ENCODE measurements around the gene CAMK2B.

CAMK2B gene

GRCh38 chr7:44325201-44325671 lies at the start of gene CAMK2B:
Gene CAMK2B, minus strand, starts transcription at chr7:44325594. Its CDS starts 173 bp downstream, at chr7:44325421.
- TF ChIP-seq Cebpa-rat (IDR thresholded peaks at IDR 0.05): no peak

GRCh38 chr7:44374007-44374763 lies 48.8 kb upstream of the CAMK2B start:
- no peak overlapping the region for H3K4me2 ChIP-seq
- no peak overlapping the region for H3K9ac ChIP-seq
- H4K20me1 ChIP-seq: peaks cover 0 to 13% (median 0%) of the 10 kb centered on the region in 11 experiments; a peak in 3 of 22 replicates
- no peaks in the 10 kb centered on the region for H3K27me3 ChIP-seq
- no peak overlapping the region for H3K4me3 ChIP-seq
- H3K9me3 ChIP-seq (replicated peaks in 1 of 11): peaks cover 0 to 8% (median 3%) of the 10 kb centered on the region in 11 experiments; a peak in 8 of 22 replicates
- TF ChIP-seq Cebpa-rat (IDR thresholded peaks at IDR 0.05): no peak
- H3K27ac ChIP-seq: no peak overlapping the region
- H3K4me1 ChIP-seq: no peaks in the 10 kb centered on the region
- no peaks in the 10 kb centered on the region for H3K36me3 ChIP-seq

More at GRCh38 chr7:44325201-44325671, at the start of gene CAMK2B:
- Histone ChIP-seq H3K27ac (no peak within 1 kb of the TSS), H3K4me3 (peak within 1 kb of the TSS in 4 of 10 experiments; percentile 12 to 29 (median 24); a peak in 3 of 20 replicates), H3K9me3 (replicated peaks in 1 of 11) (no peaks in the 10 kb centered on the region), H3K27me3 (peaks cover 51 to 74% (median 65%) of the 10 kb centered on the region in 11 experiments), H3K4me2 (peak within 1 kb of the TSS in 9 of 11 experiments; percentile 18 to 51 (median 43); a peak in 16 of 22 replicates), H3K9ac (no peak within 1 kb of the TSS), H3K4me1 (peaks cover 0 to 10% (median 8%) of the 10 kb centered on the region in 10 experiments; a peak in 11 of 20 replicates), H3K36me3 (no peaks in the 10 kb centered on the region), H4K20me1 (peaks cover 0 to 27% (median 0%) of the 10 kb centered on the region in 11 experiments; a peak in 7 of 22 replicates)

DNA sequence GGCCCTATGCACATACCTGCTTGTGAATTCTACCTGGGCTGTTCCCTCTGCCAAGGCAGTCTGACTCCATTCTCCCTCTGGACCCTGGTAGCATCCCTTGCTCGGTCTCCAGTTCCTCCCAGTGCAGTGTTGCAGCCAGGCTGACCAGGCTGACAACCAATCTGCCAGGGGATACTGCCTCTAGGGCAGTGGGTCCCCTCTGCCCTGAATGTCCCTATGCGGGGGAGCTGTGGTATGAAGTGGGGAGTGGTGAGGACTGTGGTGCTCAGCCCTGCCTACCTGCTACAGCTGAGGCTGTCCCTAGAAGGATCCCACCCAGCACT lies 48.0 kb upstream of the CAMK2B start:
- Histone ChIP-seq H3K27ac (no peak overlapping the region), H3K4me2 (no peak overlapping the region)

DNA sequence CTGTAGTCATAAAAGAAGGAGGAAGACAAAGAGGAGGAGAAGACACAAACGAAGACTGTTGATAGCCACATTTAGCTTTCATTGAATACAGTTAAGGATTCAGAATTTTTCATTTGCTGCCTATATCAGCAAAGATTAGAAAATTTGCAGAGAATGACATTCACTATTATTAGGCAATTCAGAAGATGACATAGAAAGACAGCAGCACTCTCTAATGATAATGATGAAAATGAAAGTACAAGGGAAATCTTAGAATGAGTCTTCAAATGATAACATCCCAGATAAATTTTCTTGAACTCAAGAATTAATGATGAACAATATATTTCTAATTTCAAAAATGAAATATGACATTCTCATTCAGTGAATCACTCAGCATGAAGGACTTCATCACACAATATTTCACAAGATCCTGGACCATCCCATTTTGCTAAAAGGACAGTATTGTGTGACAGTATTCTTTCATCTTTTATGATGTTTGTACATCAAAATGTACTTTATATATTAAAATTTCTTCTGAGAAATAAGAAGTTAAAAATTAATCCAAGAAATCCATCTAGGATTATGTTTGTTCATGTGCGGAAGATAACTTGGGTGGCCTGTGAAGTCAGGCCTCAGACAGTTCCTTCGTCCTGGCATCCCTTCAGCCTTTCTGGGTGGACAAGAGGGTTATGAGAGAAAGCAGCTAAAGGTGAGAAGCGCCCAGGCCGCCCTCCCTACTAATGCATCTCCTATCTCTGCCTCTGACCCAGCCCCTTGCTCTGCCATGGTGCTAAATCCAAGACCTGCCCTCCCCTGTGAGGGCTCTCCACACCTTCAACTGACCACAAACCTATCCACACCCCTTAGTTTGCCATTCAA lies 47.4 kb upstream of the CAMK2B start:
- peaks cover 0 to 17% (median 12%) of the 10 kb centered on the region in 11 experiments; a peak in 15 of 22 replicates for H3K9me3 ChIP-seq (replicated peaks in 1 of 11)
- no peak overlapping the region for H3K4me3 ChIP-seq
- H3K9ac ChIP-seq: no peak overlapping the region
- no peak overlapping the region for H3K27ac ChIP-seq
- H4K20me1 ChIP-seq: peaks cover 0 to 8% (median 0%) of the 10 kb centered on the region in 11 experiments; a peak in 3 of 22 replicates
- no peaks in the 10 kb centered on the region for H3K27me3 ChIP-seq
- no peak overlapping the region for H3K4me2 ChIP-seq
- TF ChIP-seq Cebpa-rat (IDR thresholded peaks at IDR 0.05): no peak
- peaks cover 0 to 5% (median 0%) of the 10 kb centered on the region in 10 experiments; a peak in 5 of 20 replicates for H3K4me1 ChIP-seq
- H3K36me3 ChIP-seq: no peaks in the 10 kb centered on the region

More for the DNA sequence above, 48.0 kb upstream of the CAMK2B start:
- Histone ChIP-seq H4K20me1 (peaks cover 0 to 13% (median 0%) of the 10 kb centered on the region in 11 experiments; a peak in 3 of 22 replicates), H3K9ac (no peak overlapping the region), H3K9me3 (replicated peaks in 1 of 11) (peaks cover 0 to 16% (median 11%) of the 10 kb centered on the region in 11 experiments; a peak in 15 of 22 replicates), H3K36me3 (no peaks in the 10 kb centered on the region), H3K4me1 (no peaks in the 10 kb centered on the region), H3K4me3 (no peak overlapping the region), H3K27me3 (no peaks in the 10 kb centered on the region)
- no peak for TF ChIP-seq Cebpa-rat (IDR thresholded peaks at IDR 0.05)

DNA sequence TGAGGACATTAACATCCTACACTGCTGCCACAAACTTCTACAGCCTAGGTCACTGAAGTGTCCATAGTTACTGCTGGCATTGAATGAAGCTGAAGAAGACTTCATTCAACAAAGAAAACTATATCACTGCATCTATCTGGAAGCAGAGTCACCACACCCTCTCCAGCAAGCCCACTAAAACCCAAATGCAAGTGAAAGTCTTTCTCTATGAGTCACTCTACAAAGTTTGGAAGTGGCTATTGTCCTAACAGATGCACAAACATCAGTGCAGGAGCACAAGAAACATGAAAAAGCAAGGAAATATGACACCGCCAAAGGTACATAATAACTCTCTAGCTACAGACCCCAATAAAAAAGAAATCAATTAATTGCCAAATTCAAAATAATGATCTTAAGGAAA lies 43.5 kb upstream of the CAMK2B start:
- no peak overlapping the region for H3K9ac ChIP-seq
- no peaks in the 10 kb centered on the region for H4K20me1 ChIP-seq
- H3K27ac ChIP-seq: no peak overlapping the region
- H3K9me3 ChIP-seq (replicated peaks in 1 of 11): peaks cover 0 to 17% (median 12%) of the 10 kb centered on the region in 11 experiments; a peak in 15 of 22 replicates
- peaks cover 0 to 8% (median 0%) of the 10 kb centered on the region in 10 experiments; a peak in 5 of 20 replicates for H3K4me1 ChIP-seq
- no peak for TF ChIP-seq Cebpa-rat (IDR thresholded peaks at IDR 0.05)
- no peaks in the 10 kb centered on the region for H3K36me3 ChIP-seq
- H3K4me3 ChIP-seq: no peak overlapping the region
- H3K4me2 ChIP-seq: no peak overlapping the region
- H3K27me3 ChIP-seq: no peaks in the 10 kb centered on the region

GRCh38 chr7:44368455-44368854 lies 43.1 kb upstream of the CAMK2B start:
- TF ChIP-seq Cebpa-rat (IDR thresholded peaks at IDR 0.05): no peak

GRCh38 chr7:44367475-44368043 lies 42.2 kb upstream of the CAMK2B start:
- no peak overlapping the region for H3K27ac ChIP-seq
- no peaks in the 10 kb centered on the region for H3K36me3 ChIP-seq
- peaks cover 0 to 8% (median 0%) of the 10 kb centered on the region in 10 experiments; a peak in 5 of 20 replicates for H3K4me1 ChIP-seq
- H3K4me2 ChIP-seq: peak overlapping the region in 4 of 11 experiments; percentile 10 to 25 (median 21); a peak in 3 of 22 replicates
- no peaks in the 10 kb centered on the region for H3K27me3 ChIP-seq
- no peak overlapping the region for H3K4me3 ChIP-seq
- no peaks in the 10 kb centered on the region for H4K20me1 ChIP-seq
- TF ChIP-seq Cebpa-rat (IDR thresholded peaks at IDR 0.05): no peak
- peaks cover 0 to 17% (median 12%) of the 10 kb centered on the region in 11 experiments; a peak in 16 of 22 replicates for H3K9me3 ChIP-seq (replicated peaks in 1 of 11)
- no peak overlapping the region for H3K9ac ChIP-seq

More at GRCh38 chr7:44368455-44368854, 43.1 kb upstream of the CAMK2B start:
- Histone ChIP-seq H4K20me1 (no peaks in the 10 kb centered on the region), H3K9ac (no peak overlapping the region), H3K4me3 (no peak overlapping the region), H3K4me1 (peaks cover 0 to 8% (median 0%) of the 10 kb centered on the region in 10 experiments; a peak in 5 of 20 replicates), H3K36me3 (no peaks in the 10 kb centered on the region), H3K4me2 (0 out of 22 replicates have a peak overlapping the region, but pooled peaks of 1 of the 11 experiments have one; percentile 19), H3K27ac (no peak overlapping the region), H3K9me3 (replicated peaks in 1 of 11) (peaks cover 0 to 17% (median 12%) of the 10 kb centered on the region in 11 experiments; a peak in 15 of 22 replicates), H3K27me3 (no peaks in the 10 kb centered on the region)

DNA sequence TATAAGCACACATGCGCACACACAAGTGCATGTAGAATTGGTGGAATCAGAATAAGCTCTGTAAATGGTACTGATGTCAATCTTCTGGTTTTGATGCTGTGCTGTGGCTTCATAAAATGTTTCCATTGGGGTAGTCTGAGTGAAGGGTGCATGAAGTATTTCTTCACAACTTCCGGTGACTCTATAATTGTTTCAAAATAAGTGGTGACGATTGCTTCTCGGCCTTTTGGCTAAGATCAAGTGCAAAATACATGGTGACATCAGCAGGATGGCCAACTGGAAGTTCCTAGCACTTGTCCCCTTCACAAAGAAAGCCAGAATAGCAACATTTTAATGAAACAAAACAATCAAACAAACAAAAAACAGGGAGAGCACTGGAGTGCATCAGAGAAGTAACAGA lies 41.6 kb upstream of the CAMK2B start:
- Histone ChIP-seq H3K4me3 (no peak overlapping the region), H3K27ac (no peak overlapping the region), H3K9me3 (replicated peaks in 1 of 11) (peaks cover 2 to 17% (median 13%) of the 10 kb centered on the region in 11 experiments; a peak in 19 of 22 replicates), H3K4me2 (no peak overlapping the region), H3K27me3 (no peaks in the 10 kb centered on the region), H3K36me3 (no peaks in the 10 kb centered on the region), H4K20me1 (no peaks in the 10 kb centered on the region), H3K4me1 (peaks cover 0 to 8% (median 0%) of the 10 kb centered on the region in 10 experiments; a peak in 5 of 20 replicates), H3K9ac (no peak overlapping the region)
- no peak for TF ChIP-seq Cebpa-rat (IDR thresholded peaks at IDR 0.05)
